Mesenchymal stem cell (in vitro differentiated cells and primary cell): ENCODE measurements around the gene BCAS1.

ENCODE experiments used
- DNase-seq: peaks from one replicate; pipeline ENCODE4 v3.0.0-alpha.2; 2013
- H2AFZ ChIP-seq: one replicate; pipeline ENCODE4 v1.6.1; 2013; ENCODE audit warnings: low read depth, mild to moderate bottlenecking, control low read depth, inconsistent platforms, low read length, moderate library complexity
- H2AK5ac ChIP-seq: 2 replicates; pipeline ENCODE4 v1.6.1; 2013; ENCODE audit warnings: low read length, moderate library complexity, mild to moderate bottlenecking, inconsistent platforms; ENCODE audit not compliant: severe bottlenecking
- H2BK120ac ChIP-seq: one replicate; pipeline ENCODE4 v1.6.1; 2013; ENCODE audit warnings: low read depth, mild to moderate bottlenecking, inconsistent platforms, low read length, moderate library complexity
- H2BK12ac ChIP-seq, 2 experiments: one replicate each; pipeline ENCODE4 v1.6.1; 2013; ENCODE audit warnings: inconsistent platforms in 2 of 2, low read length in 2 of 2, mild to moderate bottlenecking in 2 of 2, moderate library complexity in 2 of 2, control low read depth in 1 of 2
- H2BK15ac ChIP-seq: one replicate; pipeline ENCODE4 v1.6.1; 2013; ENCODE audit warnings: mild to moderate bottlenecking, low read depth, inconsistent platforms; ENCODE audit not compliant: poor library complexity, severe bottlenecking
- H2BK5ac ChIP-seq: 2 replicates; pipeline ENCODE4 v1.6.1; 2013; ENCODE audit warnings: low read depth, mild to moderate bottlenecking, low read length, control low read depth, inconsistent platforms; ENCODE audit not compliant: poor library complexity, severe bottlenecking
- H3K14ac ChIP-seq, 2 experiments: one replicate each; pipeline ENCODE4 v1.6.1; 2013; ENCODE audit warnings: inconsistent platforms in 2 of 2, low read length in 2 of 2, control low read depth in 1 of 2, mild to moderate bottlenecking in 1 of 2, moderate library complexity in 1 of 2
- H3K18ac ChIP-seq, 2 experiments: one replicate each; pipeline ENCODE4 v1.6.1; 2013; ENCODE audit warnings: inconsistent platforms in 2 of 2, low read length in 2 of 2, control low read depth in 1 of 2, low read depth in 1 of 2, mild to moderate bottlenecking in 1 of 2
- H3K23ac ChIP-seq, 2 experiments: one replicate each; pipeline ENCODE4 v1.6.1; 2013; ENCODE audit warnings: inconsistent platforms in 2 of 2, low read length in 2 of 2, mild to moderate bottlenecking in 2 of 2, moderate library complexity in 2 of 2, control low read depth in 1 of 2
- H3K27ac ChIP-seq: 2 replicates; pipeline ENCODE4 v1.5.1; 2013; ENCODE audit warnings: mild to moderate bottlenecking, moderate library complexity, low read length, control low read depth, inconsistent platforms; ENCODE audit not compliant: poor library complexity, severe bottlenecking
- H3K27me3 ChIP-seq, 2 experiments: 2 replicates each; pipeline versions ENCODE4 v1.6.1 to v1.7.0; 2013; ENCODE audit warnings: low read length in 2 of 2, mild to moderate bottlenecking in 2 of 2, moderate library complexity in 2 of 2, control low read depth in 1 of 2, inconsistent platforms in 1 of 2; ENCODE audit not compliant: control insufficient read depth in 1 of 2, insufficient read depth in 1 of 2
- H3K36me3 ChIP-seq, 2 experiments: 2 replicates each; pipeline versions ENCODE4 v1.6.1 to v1.7.0; 2013; ENCODE audit warnings: low read length in 2 of 2, control low read depth in 1 of 2, inconsistent platforms in 1 of 2, low read depth in 1 of 2, mild to moderate bottlenecking in 1 of 2; ENCODE audit not compliant: insufficient read depth in 2 of 2, control insufficient read depth in 1 of 2
- H3K4ac ChIP-seq, 2 experiments: one replicate each; pipeline ENCODE4 v1.6.1; 2013; ENCODE audit warnings: inconsistent platforms in 2 of 2, low read length in 2 of 2, mild to moderate bottlenecking in 2 of 2, moderate library complexity in 2 of 2, control low read depth in 1 of 2, low read depth in 1 of 2
- H3K4me1 ChIP-seq: 2 replicates; pipeline ENCODE4 v1.6.1; 2013; ENCODE audit warnings: low read depth, low read length, control low read depth; ENCODE audit not compliant: control insufficient read depth, insufficient read depth
- H3K4me2 ChIP-seq: 2 replicates; pipeline ENCODE4 v1.6.1; 2013; ENCODE audit warnings: low read length, mild to moderate bottlenecking, inconsistent platforms; ENCODE audit not compliant: poor library complexity, severe bottlenecking
- H3K4me3 ChIP-seq, 2 experiments: 2 replicates each; pipeline versions ENCODE4 v1.5.1 to v1.7.0; 2013; ENCODE audit warnings: low read length in 2 of 2, mild to moderate bottlenecking in 2 of 2, control low read depth in 1 of 2, low read depth in 1 of 2; ENCODE audit not compliant: insufficient read depth in 1 of 2
- H3K79me1 ChIP-seq: replicated peaks from 2 replicates; pipeline ENCODE4 v1.6.1; 2013; ENCODE audit warnings: mild to moderate bottlenecking, control low read depth, low read length, inconsistent platforms; ENCODE audit not compliant: poor library complexity, severe bottlenecking
- H3K9ac ChIP-seq: 2 replicates; pipeline ENCODE4 v1.7.0; 2013; ENCODE audit warnings: mild to moderate bottlenecking, low read length, moderate library complexity
- H3K9me3 ChIP-seq: 2 replicates; pipeline ENCODE4 v1.7.0; 2013; ENCODE audit warnings: mild to moderate bottlenecking, low read length; ENCODE audit not compliant: control insufficient read depth
- H4K8ac ChIP-seq: one replicate; pipeline ENCODE4 v1.6.1; 2013; ENCODE audit warnings: inconsistent platforms, mild to moderate bottlenecking, low read length, moderate library complexity
- H4K91ac ChIP-seq: one replicate; pipeline ENCODE4 v1.6.1; 2013; ENCODE audit warnings: mild to moderate bottlenecking, low read length, inconsistent platforms
- WGBS: methylation state at CpG from one replicate; pipeline ENCODE4 v1.1.7; 2013; ENCODE audit warnings: mixed read lengths; 5-methylcytosine and 5-hydroxymethylcytosine counted together

BCAS1 gene

DNA sequence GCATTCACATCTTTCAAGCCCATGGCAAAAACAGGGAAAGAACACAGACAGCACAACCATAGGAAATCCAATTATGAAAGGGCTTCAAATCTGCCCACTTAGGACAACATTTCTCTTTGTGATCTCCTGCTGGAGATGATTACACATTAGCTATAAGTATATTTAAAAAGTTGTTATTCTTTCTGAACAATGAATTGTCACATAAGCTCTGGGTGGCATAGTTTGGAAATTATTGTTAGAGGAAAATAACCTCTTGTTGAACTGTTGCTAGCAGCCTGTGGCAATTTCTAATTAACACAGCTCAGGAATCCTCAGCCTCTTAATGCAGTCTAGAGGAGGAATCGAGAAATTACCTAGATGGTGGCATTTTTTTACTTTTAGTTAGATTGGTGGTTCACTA is 54.9 kb downstream of the BCAS1 start:
- Histone ChIP-seq H3K27me3 (no peaks in the 10 kb centered on the region), H3K4me3 (no peak overlapping the region), H2BK5ac (no peak overlapping the region), H4K8ac (no peak overlapping the region), H2AK5ac (no peak overlapping the region), H2BK15ac (no peak overlapping the region), H3K4ac (no peak overlapping the region), H3K27ac (no peak overlapping the region), H3K9me3 (no peaks in the 10 kb centered on the region), H3K79me1 (no peaks in the 10 kb centered on the region), H3K4me2 (no peak overlapping the region), H2BK12ac (no peak overlapping the region), H3K4me1 (no peaks in the 10 kb centered on the region), H4K91ac (no peak overlapping the region), H3K23ac (no peak overlapping the region), H2BK120ac (no peak overlapping the region), H3K18ac (no peak overlapping the region), H3K36me3 (no peaks in the 10 kb centered on the region), H2AFZ (no peak overlapping the region), H3K9ac (no peak overlapping the region), H3K14ac (no peak overlapping the region)
- no CpG with 5 or more reads among the region's 1 CpG for WGBS
- no peak for DNase-seq

DNA sequence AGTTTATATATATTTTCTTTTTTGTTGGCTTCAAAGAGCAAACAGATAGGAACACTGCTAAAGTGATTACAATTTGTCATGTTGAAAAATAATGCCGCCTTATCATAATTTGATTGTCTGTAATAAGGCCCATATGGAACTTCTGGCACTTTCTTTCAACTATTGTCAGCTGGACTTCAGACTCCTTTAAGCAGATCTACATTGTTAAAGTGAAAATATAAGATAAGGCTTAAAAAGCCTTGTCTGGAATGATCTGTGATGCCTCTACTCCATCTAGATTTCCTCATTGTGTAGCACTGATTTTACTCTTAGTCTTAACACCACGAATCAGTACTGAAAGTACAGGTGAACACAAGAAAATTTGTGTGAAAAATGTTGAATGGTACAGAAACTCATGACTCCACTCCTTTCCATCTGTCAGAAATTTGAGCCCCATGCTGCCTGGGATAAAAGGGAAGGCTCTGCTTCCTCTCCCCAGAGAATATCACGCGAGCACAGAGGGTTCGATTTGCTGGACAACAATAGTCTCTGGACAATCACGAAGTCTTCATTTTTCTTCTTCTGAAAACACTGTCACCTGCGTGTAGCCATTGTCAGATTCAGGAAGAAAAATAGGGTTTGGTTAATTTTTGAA is 56.0 kb downstream of the BCAS1 start:
- DNase-seq = no peak
- Histone ChIP-seq H3K27ac (no peak overlapping the region), H3K27me3 (no peaks in the 10 kb centered on the region), H3K4me3 (peak overlapping the region in 1 of 2 experiments; percentile 20), H2AK5ac (no peak overlapping the region), H3K4me2 (no peak overlapping the region), H3K36me3 (no peaks in the 10 kb centered on the region), H2BK120ac (no peak overlapping the region), H3K9me3 (no peaks in the 10 kb centered on the region), H3K23ac (no peak overlapping the region), H4K91ac (no peak overlapping the region), H2BK12ac (no peak overlapping the region), H3K14ac (no peak overlapping the region), H3K18ac (no peak overlapping the region), H4K8ac (no peak overlapping the region), H2BK5ac (no peak overlapping the region), H3K79me1 (no peaks in the 10 kb centered on the region), H3K9ac (peak overlapping the region; percentile 28), H2AFZ (no peak overlapping the region), H3K4ac (no peak overlapping the region), H3K4me1 (no peaks in the 10 kb centered on the region), H2BK15ac (no peak overlapping the region)
- WGBS = 91% methylated on average over 5 of the region's 7 CpGs

DNA sequence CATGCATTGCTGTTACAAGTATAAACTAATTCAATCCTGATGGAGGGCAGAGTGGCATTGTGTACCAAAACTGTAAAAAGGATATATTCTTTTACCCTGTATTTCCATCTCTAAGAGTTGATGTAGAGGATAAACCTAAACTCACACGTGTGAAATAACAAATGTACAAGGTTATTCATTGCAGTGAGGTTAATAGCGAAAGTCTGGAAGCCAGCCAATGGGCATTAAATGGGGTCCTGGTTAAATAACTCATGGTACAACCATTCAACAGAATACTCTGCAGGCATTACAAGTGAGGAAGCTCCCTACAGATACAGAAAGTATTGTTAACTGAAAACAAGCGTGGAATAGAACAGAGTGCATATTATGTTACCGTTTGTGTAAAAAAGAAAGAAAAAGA is 56.9 kb downstream of the BCAS1 start:
- Histone ChIP-seq H2BK15ac (no peak overlapping the region), H3K14ac (no peak overlapping the region), H2AFZ (no peak overlapping the region), H3K4ac (no peak overlapping the region), H4K91ac (no peak overlapping the region), H4K8ac (no peak overlapping the region), H3K36me3 (no peaks in the 10 kb centered on the region), H3K23ac (no peak overlapping the region), H3K9ac (no peak overlapping the region), H3K18ac (no peak overlapping the region), H3K27me3 (no peaks in the 10 kb centered on the region), H3K4me2 (no peak overlapping the region), H3K4me1 (no peaks in the 10 kb centered on the region), H3K27ac (no peak overlapping the region), H3K79me1 (no peaks in the 10 kb centered on the region), H2BK5ac (no peak overlapping the region), H3K9me3 (no peaks in the 10 kb centered on the region), H2BK12ac (no peak overlapping the region), H2AK5ac (no peak overlapping the region), H3K4me3 (no peak overlapping the region), H2BK120ac (no peak overlapping the region)
- WGBS = no CpG with 5 or more reads among the region's 4 CpGs
- DNase-seq = no peak

DNA sequence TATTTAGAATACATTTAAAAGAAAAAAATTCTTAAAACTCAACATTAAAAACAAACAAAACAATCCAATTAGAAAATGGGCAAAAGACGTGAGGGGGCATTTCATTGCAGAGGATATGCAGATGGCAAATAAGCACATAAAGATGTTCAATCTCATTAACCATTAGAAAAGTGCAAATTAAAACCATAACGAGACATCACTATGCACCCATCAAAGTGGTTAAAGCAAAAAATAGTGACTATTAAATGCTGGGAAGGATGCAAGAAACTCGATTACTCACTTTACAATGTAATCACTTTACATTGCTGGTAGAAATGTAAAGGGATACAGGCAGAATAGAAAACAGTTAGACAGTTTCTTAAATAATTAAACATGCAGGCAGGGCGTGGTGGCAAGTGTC is 59.0 kb downstream of the BCAS1 start:
- Histone ChIP-seq H3K14ac (no peak overlapping the region), H3K27me3 (peaks cover 0 to 6% of the 10 kb centered on the region in 2 experiments), H4K91ac (no peak overlapping the region), H3K79me1 (no peaks in the 10 kb centered on the region), H3K18ac (no peak overlapping the region), H2AK5ac (no peak overlapping the region), H3K4me2 (no peak overlapping the region), H4K8ac (no peak overlapping the region), H3K4ac (no peak overlapping the region), H3K27ac (no peak overlapping the region), H3K4me1 (no peaks in the 10 kb centered on the region), H2BK5ac (no peak overlapping the region), H3K4me3 (no peak overlapping the region), H2BK120ac (no peak overlapping the region), H2AFZ (no peak overlapping the region), H3K9me3 (no peaks in the 10 kb centered on the region), H2BK12ac (no peak overlapping the region), H3K36me3 (no peaks in the 10 kb centered on the region), H3K23ac (no peak overlapping the region), H3K9ac (no peak overlapping the region), H2BK15ac (no peak overlapping the region)
- DNase-seq = no peak
- WGBS = 89% methylated on average over 2 of the region's 4 CpGs
